Gastroesophageal sphincter (tissue), 3 donors: ENCODE measurements around the gene MAP4K4.

Source experiments
- EP300 ChIP-seq: sonication (generic); formaldehyde crosslinking; IDR thresholded peaks from one replicate; pipeline ENCODE4 v1.6.1; 2017; ENCODE audit warnings: antibody characterized with exemption, mild to moderate bottlenecking
- POLR2A ChIP-seq, 2 donors: fragments of 450-650 bp; IDR thresholded peaks; one replicate each; pipeline ENCODE4 v1.6.1; 2017; ENCODE audit warnings: antibody characterized with exemption in 2 of 2, mild to moderate bottlenecking in 2 of 2, moderate library complexity in 1 of 2
- TF ChIP-seq, protein P1 (sequence below), 4 experiments: fragments of 200-600 bp in 2 of 4; fragments of 450-650 bp in 2 of 4; sonication (generic) in 1 of 4; IDR thresholded peaks; one replicate each; pipeline ENCODE4 v1.5.1; 2017 to 2019; ENCODE audit warnings: antibody characterized with exemption in 4 of 4, mild to moderate bottlenecking in 2 of 4, moderate library complexity in 2 of 4

DNA sequence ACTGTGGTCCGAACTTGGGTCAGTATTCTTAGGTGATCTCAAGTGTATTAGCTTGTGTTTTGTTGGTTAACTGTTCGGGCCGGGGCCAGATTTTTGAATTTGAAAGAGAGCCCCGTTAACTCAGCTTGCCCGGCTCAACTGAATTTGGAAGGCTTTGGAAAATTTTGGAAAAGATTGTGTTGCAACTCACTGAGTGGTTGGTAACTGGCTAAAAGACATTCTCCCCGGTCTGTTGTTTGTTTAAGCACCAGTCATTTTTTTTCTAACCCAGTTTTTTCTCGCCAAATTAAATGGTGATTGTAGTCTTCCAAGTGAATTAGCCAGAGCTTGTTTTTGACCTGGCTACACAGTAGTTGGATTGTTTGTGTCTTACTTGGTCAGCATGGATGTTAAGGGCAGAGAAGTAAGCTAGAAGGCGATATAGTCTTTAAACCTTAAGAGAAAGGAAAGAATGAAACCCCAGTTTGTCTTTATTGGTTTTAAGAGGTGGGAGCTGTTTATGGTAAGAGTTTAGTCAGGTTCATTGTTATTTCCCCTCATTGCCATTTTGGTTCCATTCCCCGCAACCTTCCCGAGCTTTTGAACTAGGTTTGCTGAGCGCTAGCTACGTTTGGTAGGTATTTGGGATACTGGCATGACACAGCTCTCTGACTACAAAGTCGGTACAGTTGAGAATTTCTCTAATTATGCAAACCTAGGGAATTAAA lies 2.4 kb downstream of the MAP4K4 start:
- TF ChIP-seq EP300 (no peak), POLR2A (IDR thresholded peaks at IDR 0.05) (no peak)
- TF ChIP-seq, protein P1, sequence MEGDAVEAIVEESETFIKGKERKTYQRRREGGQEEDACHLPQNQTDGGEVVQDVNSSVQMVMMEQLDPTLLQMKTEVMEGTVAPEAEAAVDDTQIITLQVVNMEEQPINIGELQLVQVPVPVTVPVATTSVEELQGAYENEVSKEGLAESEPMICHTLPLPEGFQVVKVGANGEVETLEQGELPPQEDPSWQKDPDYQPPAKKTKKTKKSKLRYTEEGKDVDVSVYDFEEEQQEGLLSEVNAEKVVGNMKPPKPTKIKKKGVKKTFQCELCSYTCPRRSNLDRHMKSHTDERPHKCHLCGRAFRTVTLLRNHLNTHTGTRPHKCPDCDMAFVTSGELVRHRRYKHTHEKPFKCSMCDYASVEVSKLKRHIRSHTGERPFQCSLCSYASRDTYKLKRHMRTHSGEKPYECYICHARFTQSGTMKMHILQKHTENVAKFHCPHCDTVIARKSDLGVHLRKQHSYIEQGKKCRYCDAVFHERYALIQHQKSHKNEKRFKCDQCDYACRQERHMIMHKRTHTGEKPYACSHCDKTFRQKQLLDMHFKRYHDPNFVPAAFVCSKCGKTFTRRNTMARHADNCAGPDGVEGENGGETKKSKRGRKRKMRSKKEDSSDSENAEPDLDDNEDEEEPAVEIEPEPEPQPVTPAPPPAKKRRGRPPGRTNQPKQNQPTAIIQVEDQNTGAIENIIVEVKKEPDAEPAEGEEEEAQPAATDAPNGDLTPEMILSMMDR (IDR thresholded peaks at IDR 0.05), result no peak
